GM19043 (cell line): ENCODE results near the gene HDGFL1.

Experiments
- ATAC-seq: cut with Tn5 transposase; IDR thresholded peaks from one replicate; pipeline ENCODE4 v1.9.1; 2021; ENCODE audit warnings: low read depth; ENCODE audit not compliant: unreplicated experiment

The HDGFL1 gene

GRCh38 chr6:22589118-22589517 is 19.8 kb downstream of the HDGFL1 start:
- no peak for ATAC-seq

DNA sequence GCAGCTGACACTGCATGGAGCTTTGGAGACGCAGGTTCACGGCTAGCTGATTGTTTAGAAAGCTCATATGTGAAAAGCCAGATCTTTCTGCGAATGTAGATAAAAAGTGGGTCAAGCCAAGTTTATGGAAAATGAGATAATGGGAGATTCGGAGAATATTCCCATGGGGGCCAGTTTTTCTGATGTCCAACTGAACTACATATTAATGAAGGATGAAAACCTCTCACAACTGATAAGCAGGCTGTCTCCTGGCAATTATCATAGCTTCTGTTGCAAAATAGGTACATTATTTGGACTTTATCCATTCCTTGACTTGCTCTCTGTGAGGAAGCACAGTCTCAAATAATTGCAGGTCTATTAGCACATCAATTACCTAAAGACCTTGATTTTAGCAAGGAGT is 21.1 kb downstream of the HDGFL1 start:
- no peak for ATAC-seq

DNA sequence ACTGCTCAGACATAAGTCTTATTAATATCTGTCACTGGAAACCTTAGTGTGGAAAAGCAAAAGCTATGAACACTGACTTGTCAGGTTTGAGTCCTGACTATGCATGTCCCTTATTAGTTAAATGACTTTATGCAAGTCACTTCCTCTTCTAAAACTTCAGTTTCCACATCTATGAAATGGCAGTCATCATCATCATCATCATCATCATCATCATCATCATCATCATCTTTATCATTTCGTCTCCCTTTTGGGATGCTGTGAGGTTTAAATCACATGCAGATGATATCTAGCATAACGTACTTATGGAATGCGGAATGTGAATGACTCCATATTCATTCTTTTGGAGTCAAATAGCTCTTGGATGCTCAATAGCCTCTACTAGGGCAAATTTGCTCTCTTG is 24.5 kb downstream of the HDGFL1 start:
- no peak for ATAC-seq

- ATAC-seq, result no peak
Observed at GRCh38 chr6:22596011-22596410, 26.6 kb downstream of the HDGFL1 start.

DNA sequence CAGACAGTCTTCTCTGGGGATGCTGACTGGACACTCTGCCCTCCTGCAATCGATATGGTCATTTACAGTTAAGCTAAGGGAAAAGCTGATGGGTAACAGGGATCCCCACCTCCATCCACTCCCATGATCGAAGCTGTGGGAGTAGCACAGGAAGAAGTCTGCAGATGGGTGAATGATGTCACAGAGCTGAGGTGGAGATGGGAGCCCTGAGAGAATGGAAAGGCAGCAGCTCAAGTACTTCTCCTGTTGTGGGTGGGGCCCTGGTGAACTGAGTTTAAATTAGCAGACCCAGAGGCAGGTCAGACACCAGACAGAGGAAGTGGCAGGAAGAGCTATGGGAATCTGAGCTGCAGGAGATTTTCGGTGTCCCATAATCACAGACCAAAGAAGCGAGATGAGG is 29.0 kb downstream of the HDGFL1 start:
- no peak for ATAC-seq

- no peak for ATAC-seq
Observed at GRCh38 chr6:22600059-22600458, 30.7 kb downstream of the HDGFL1 start.

- no peak for ATAC-seq
Observed at GRCh38 chr6:22601984-22602383, 32.6 kb downstream of the HDGFL1 start.

DNA sequence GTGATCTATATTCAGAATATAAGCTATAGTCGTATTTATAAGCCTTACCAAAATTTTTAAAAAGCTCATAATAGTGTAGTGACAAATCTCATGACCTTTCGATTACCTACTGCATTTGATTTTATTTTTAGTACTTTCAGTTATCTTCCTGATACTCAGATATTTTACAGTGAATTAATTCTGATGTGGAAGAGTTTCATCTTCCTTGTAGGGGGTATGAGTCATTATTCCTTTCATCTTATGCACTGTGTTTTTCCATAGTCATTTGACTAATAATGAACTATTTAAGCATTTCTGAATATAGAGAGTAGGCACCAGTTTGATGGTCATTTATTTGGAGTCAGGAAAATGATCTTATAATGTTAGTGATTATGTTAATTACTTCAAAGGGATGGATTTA is 36.4 kb downstream of the HDGFL1 start:
- no peak for ATAC-seq

DNA sequence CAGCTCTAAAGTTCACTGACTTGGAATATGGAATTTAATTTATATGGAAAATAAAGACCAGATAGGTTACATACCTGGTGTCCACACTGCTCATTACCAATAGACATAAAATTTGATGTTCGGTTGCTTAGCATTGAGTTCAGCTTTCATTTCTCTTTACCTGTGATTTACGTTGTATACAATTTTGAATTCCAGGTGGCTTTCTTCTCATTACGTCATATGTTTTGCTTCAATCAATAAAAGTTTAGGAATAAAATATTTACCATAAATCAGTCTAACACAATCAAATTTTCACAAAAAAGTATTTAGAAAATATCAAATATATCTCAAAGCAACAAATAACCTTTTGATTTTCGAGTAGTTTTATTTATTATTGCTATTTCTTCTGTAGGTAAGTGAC is 40.8 kb downstream of the HDGFL1 start:
- no peak for ATAC-seq

- no peak for ATAC-seq
Observed at GRCh38 chr6:22612236-22612635, 42.9 kb downstream of the HDGFL1 start.

GRCh38 chr6:22613051-22613450 is 43.7 kb downstream of the HDGFL1 start:
- no peak for ATAC-seq

- no peak for ATAC-seq
Observed at GRCh38 chr6:22613695-22614094, 44.3 kb downstream of the HDGFL1 start.

DNA sequence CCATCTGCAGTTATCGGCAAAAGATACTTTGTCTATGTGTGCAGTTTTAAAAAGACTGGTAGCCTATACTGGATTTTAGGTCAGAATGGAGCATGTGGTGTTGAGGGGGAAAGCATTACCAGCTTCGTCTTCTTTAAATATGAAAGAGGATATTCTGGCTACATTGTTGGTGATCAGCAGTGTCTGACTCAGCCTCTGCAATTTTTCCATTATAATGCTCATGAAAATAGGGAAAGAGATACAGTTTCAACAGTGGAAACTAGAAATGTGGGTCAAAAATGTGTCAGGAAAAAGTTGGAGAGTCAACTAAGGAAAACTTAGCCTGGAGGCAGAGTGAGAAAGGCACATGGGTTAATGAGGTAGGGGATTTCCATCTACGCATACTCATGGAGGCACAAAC is 45.2 kb downstream of the HDGFL1 start:
- ATAC-seq, result no peak

- no peak for ATAC-seq
Observed at GRCh38 chr6:22621028-22621427, 51.7 kb downstream of the HDGFL1 start.
